ENCODE measurements around the gene PCNX2. TPM values are rescaled to one million over a fixed set of nuclear protein-coding genes. Genes with fewer than 3 reads are reported as not detected.

The PCNX2 gene
- total and polyA plus RNA-seq, 2 donors (not counting 3 experiments of a cell fraction or from before 2014, with no cell fraction given), result 6.6 to 11.0 TPM

DNA sequence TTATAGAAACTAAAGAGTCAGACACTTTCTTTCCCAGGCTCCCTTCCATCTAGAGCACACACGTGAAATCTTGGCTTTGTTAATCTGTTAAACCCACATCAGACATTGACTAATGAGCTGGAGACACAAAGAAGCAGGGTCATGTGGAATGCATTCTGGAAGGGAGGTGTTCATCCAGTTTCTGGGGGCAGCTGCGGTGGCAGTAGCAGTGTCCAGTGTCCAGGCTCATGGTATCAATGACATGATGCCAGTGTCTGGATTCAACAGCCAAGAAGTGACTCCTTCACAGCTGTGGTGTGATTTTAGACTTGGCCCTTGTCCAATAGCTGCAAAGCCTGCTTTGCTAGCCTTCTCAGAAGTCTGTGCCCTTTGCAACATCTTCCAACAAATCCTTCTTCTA lies 249.9 kb downstream of the PCNX2 start:
- H3K4me2 ChIP-seq (ENCODE audit: insufficient read depth, low read length), result no peak overlapping the region
- no peaks in the 10 kb centered on the region for H3K4me1 ChIP-seq (ENCODE audit: control insufficient read depth, extremely low read depth, insufficient read depth, low read length)
- dilution Hi-C loops (cut with MboI; ENCODE audit: extremely low pct_ligation_motif_present, low sequenced_read_pairs), result no loop called here
- no peak overlapping the region for H3K27ac ChIP-seq (ENCODE audit: insufficient read depth, low read depth, low read length)
- TF ChIP-seq JUN (IDR thresholded peaks at IDR 0.05; ENCODE audit: borderline replicate concordance, insufficient read depth, insufficient read length, low read depth) (no peak), GATA2 (IDR thresholded peaks at IDR 0.05; ENCODE audit: insufficient read depth, insufficient read length, low read depth, low read length) (no peak), POLR2A (IDR thresholded peaks at IDR 0.05; ENCODE audit: low read depth, low read length) (no peak), FOS (IDR thresholded peaks at IDR 0.05; ENCODE audit: borderline replicate concordance, insufficient read depth, low read length) (no peak), EZH2 (IDR thresholded peaks at IDR 0.05; ENCODE audit: borderline replicate concordance, low read depth, low read length, severe bottlenecking) (no peak), POLR2AphosphoS5 (IDR thresholded peaks at IDR 0.05; ENCODE audit: insufficient read depth, low read depth, low read length) (no peak), MYC (IDR thresholded peaks at IDR 0.05; ENCODE audit: low read depth, low read length) (no peak)
- TF ChIP-seq, protein P1, sequence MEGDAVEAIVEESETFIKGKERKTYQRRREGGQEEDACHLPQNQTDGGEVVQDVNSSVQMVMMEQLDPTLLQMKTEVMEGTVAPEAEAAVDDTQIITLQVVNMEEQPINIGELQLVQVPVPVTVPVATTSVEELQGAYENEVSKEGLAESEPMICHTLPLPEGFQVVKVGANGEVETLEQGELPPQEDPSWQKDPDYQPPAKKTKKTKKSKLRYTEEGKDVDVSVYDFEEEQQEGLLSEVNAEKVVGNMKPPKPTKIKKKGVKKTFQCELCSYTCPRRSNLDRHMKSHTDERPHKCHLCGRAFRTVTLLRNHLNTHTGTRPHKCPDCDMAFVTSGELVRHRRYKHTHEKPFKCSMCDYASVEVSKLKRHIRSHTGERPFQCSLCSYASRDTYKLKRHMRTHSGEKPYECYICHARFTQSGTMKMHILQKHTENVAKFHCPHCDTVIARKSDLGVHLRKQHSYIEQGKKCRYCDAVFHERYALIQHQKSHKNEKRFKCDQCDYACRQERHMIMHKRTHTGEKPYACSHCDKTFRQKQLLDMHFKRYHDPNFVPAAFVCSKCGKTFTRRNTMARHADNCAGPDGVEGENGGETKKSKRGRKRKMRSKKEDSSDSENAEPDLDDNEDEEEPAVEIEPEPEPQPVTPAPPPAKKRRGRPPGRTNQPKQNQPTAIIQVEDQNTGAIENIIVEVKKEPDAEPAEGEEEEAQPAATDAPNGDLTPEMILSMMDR (IDR thresholded peaks at IDR 0.05; ENCODE audit: extremely low read depth in 1 of 2, insufficient read depth in 1 of 2, low read depth in 1 of 2, low read length in 2 of 2), result no peak
- TF ChIP-seq, protein P2, sequence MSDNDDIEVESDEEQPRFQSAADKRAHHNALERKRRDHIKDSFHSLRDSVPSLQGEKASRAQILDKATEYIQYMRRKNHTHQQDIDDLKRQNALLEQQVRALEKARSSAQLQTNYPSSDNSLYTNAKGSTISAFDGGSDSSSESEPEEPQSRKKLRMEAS (IDR thresholded peaks at IDR 0.05; ENCODE audit: insufficient read depth, insufficient read length), result no peak
- H3K79me2 ChIP-seq (ENCODE audit: control insufficient read depth, insufficient read depth, low read length), result no peaks in the 10 kb centered on the region
- no peak overlapping the region for H3K4me3 ChIP-seq (replicated peaks in 1 of 3; ENCODE audit: insufficient read depth in 1 of 3, low read depth in 1 of 3, low read length in 3 of 3)
- H3K36me3 ChIP-seq (ENCODE audit: control insufficient read depth in 2 of 2, extremely low read depth in 1 of 2, insufficient read depth in 2 of 2, low read length in 2 of 2), result no peaks in the 10 kb centered on the region
- POLR2A ChIA-PET, result no interaction called here
- no peak overlapping the region for H3K9ac ChIP-seq (replicated peaks; ENCODE audit: extremely low read depth, insufficient read depth, low read length)
- H3K9me3 ChIP-seq (replicated peaks; ENCODE audit: control insufficient read depth, insufficient read depth, low read length), result no peaks in the 10 kb centered on the region
- intact Hi-C loops (cut with micrococcal nuclease), result no loop called here
- H4K20me1 ChIP-seq (replicated peaks; ENCODE audit: control insufficient read depth, extremely low read depth, insufficient read depth, low read length), result no peaks in the 10 kb centered on the region
- CTCF ChIA-PET, result no interaction called here
- no TSS peak for BruUV-seq (replicated peaks)
- DNase-seq (ENCODE audit: low read depth, low spot score) (no peak), FAIRE-seq (no peak)
- H3K9me1 ChIP-seq (replicated peaks; ENCODE audit: control insufficient read depth, extremely low read depth, insufficient read depth, low read length), result no peaks in the 10 kb centered on the region
- H3K27me3 ChIP-seq (ENCODE audit: control insufficient read depth in 2 of 2, insufficient read depth in 2 of 2, low read length in 2 of 2), result no peaks in the 10 kb centered on the region
- H2AFZ ChIP-seq (ENCODE audit: low read depth, low read length), result no peak overlapping the region
